Upper lobe of left lung (tissue), 6 donors: Measurements from ENCODE around the gene CEACAM18. TPM values are rescaled to one million over a fixed set of nuclear protein-coding genes. Genes with fewer than 3 reads are reported as not detected.

Experiments
- ATAC-seq, 2 donors: fragments of 200-7000 bp; cut with Tn5 transposase; one replicate each; pipeline ENCODE4 v1.9.1; 2022; ENCODE audit warnings: mild to moderate bottlenecking in 2 of 2, moderate library complexity in 2 of 2; ENCODE audit not compliant: low FRiP score in 2 of 2
- DNase-seq, 2 donors: peaks; one replicate each; pipeline ENCODE4 v3.0.0-alpha.2; 2019 to 2020
- H3K27ac ChIP-seq, 4 donors: fragments of 200-600 bp; sonication (generic); one replicate each; pipeline ENCODE4 v1.5.1; 2016 to 2019
- H3K27me3 ChIP-seq, 4 donors: fragments of 200-600 bp; sonication (generic); one replicate each; pipeline ENCODE4 v1.5.1; 2017 to 2019
- H3K36me3 ChIP-seq, 4 donors: fragments of 200-600 bp; sonication (generic); one replicate each; pipeline ENCODE4 v1.5.1; 2016 to 2019
- H3K4me1 ChIP-seq, 4 donors: fragments of 200-600 bp; sonication (generic); one replicate each; pipeline ENCODE4 v1.5.1; 2018 to 2019
- H3K4me3 ChIP-seq, 4 donors: fragments of 200-600 bp; sonication (generic); one replicate each; pipeline ENCODE4 v1.5.1; 2017 to 2019; ENCODE audit warnings: mild to moderate bottlenecking in 2 of 4, moderate library complexity in 1 of 4
- H3K9me3 ChIP-seq, 4 donors: fragments of 200-600 bp; sonication (generic); one replicate each; pipeline ENCODE4 v1.5.1; 2018 to 2019
- CTCF ChIP-seq, 6 experiments: fragments of 450-650 bp in 4 of 6; fragments of 200-600 bp in 2 of 6; sonication (generic) in 2 of 6; IDR thresholded peaks; one replicate each; pipeline ENCODE4 v1.5.1; 2016 to 2019; ENCODE audit warnings: antibody characterized with exemption in 6 of 6
- EP300 ChIP-seq, 4 donors: sonication (generic); formaldehyde crosslinking; IDR thresholded peaks; one replicate each; pipeline ENCODE4 v1.5.1; 2017; ENCODE audit warnings: antibody characterized with exemption in 4 of 4, control low read depth in 2 of 4
- POLR2A ChIP-seq, 4 donors: fragments of 450-650 bp; IDR thresholded peaks; one replicate each; pipeline ENCODE4 v1.5.1; 2016 to 2017; ENCODE audit warnings: antibody characterized with exemption in 4 of 4, mild to moderate bottlenecking in 2 of 4
- POLR2AphosphoS5 ChIP-seq, 2 donors: sonication (generic); formaldehyde crosslinking; IDR thresholded peaks; one replicate each; pipeline ENCODE4 v1.5.1; 2017; ENCODE audit warnings: antibody characterized with exemption in 2 of 2
- WGBS, 2 donors: methylation state at CpG; one replicate each; pipeline ENCODE4 v1.1.5; 2017 to 2018; 5-methylcytosine and 5-hydroxymethylcytosine counted together
- total RNA-seq, 6 donors: library from RNA; depleted of rRNA in 4 of 6; stranded (reverse); fragments of >200 nt in 4 of 6; gene quantifications; one replicate each; pipeline versions ENCODE4 v1.1.0 to v1.2.1, GENCODE V29; 2016 to 2021
- donor health status: DM: no; HTN: no; CAD: no; lungs with moderate emphysema.
- donor health status: DM: no; HTN: yes; CAD: no; lungs with severe emphysema.

The CEACAM18 gene
- total RNA-seq, 6 donors from 2014 or later, result not detected

- 33 to 49% methylated on average over 2 of the region's 2 CpGs for WGBS, 2 donors
- no peaks in the 10 kb centered on the region for H3K9me3 ChIP-seq
- no peaks in the 10 kb centered on the region for H3K27me3 ChIP-seq
- no peaks in the 10 kb centered on the region for H3K36me3 ChIP-seq
- no peak for ATAC-seq
- no peaks in the 10 kb centered on the region for H3K4me1 ChIP-seq
- no peak overlapping the region for H3K27ac ChIP-seq
- TF ChIP-seq EP300 (IDR thresholded peaks at IDR 0.05), result no peak
- no peak for TF ChIP-seq POLR2A (IDR thresholded peaks at IDR 0.05)
- TF ChIP-seq POLR2AphosphoS5 (IDR thresholded peaks at IDR 0.05), result no peak
- TF ChIP-seq CTCF (IDR thresholded peaks at IDR 0.05), result no peak
- no peak overlapping the region for H3K4me3 ChIP-seq
- DNase-seq, result no peak
These were observed 35.6 kb downstream of the CEACAM18 start for GRCh38 chr19:51513968-51514367.

- ATAC-seq (peak in 1 of 2 donors; percentile 49), DNase-seq (no peak)
- Histone ChIP-seq H3K4me3 (no peak overlapping the region), H3K27ac (no peak overlapping the region), H3K4me1 (no peaks in the 10 kb centered on the region), H3K36me3 (no peaks in the 10 kb centered on the region), H3K9me3 (no peaks in the 10 kb centered on the region), H3K27me3 (no peaks in the 10 kb centered on the region)
- 11 to 16% methylated on average over 3 of the region's 3 CpGs for WGBS, 2 donors
- peak; percentile 53 to 67 (median 62) for TF ChIP-seq CTCF (IDR thresholded peaks at IDR 0.05)
- no peak for TF ChIP-seq EP300 (IDR thresholded peaks at IDR 0.05)
- no peak for TF ChIP-seq POLR2A (IDR thresholded peaks at IDR 0.05)
- TF ChIP-seq POLR2AphosphoS5 (IDR thresholded peaks at IDR 0.05), result no peak
These were observed 36.6 kb downstream of the CEACAM18 start for GRCh38 chr19:51514866-51515481.

GRCh38 chr19:51520728-51521127, 42.4 kb downstream of the CEACAM18 start:
- DNase-seq (no peak), ATAC-seq (no peak)
- 27 to 41% methylated on average over 2 of the region's 2 CpGs for WGBS, 2 donors
- H3K36me3 ChIP-seq, result no peaks in the 10 kb centered on the region
- H3K27me3 ChIP-seq, result no peaks in the 10 kb centered on the region
- H3K9me3 ChIP-seq, result no peaks in the 10 kb centered on the region
- TF ChIP-seq POLR2A (IDR thresholded peaks at IDR 0.05) (no peak), POLR2AphosphoS5 (IDR thresholded peaks at IDR 0.05) (no peak), CTCF (IDR thresholded peaks at IDR 0.05) (no peak), EP300 (IDR thresholded peaks at IDR 0.05) (no peak)
- H3K4me3 ChIP-seq, result no peak overlapping the region
- no peak overlapping the region for H3K27ac ChIP-seq
- no peaks in the 10 kb centered on the region for H3K4me1 ChIP-seq

- Histone ChIP-seq H3K4me3 (no peak overlapping the region), H3K36me3 (no peaks in the 10 kb centered on the region), H3K27me3 (no peaks in the 10 kb centered on the region), H3K27ac (no peak overlapping the region), H3K9me3 (no peaks in the 10 kb centered on the region), H3K4me1 (no peaks in the 10 kb centered on the region)
- TF ChIP-seq POLR2AphosphoS5 (IDR thresholded peaks at IDR 0.05) (no peak), POLR2A (IDR thresholded peaks at IDR 0.05) (no peak), EP300 (IDR thresholded peaks at IDR 0.05) (no peak), CTCF (IDR thresholded peaks at IDR 0.05) (no peak)
- WGBS, 2 donors, result 80 to 83% methylated on average over 2 of the region's 2 CpGs
- ATAC-seq (no peak), DNase-seq (no peak)
These were observed 43.0 kb downstream of the CEACAM18 start for GRCh38 chr19:51521357-51521756.

GRCh38 chr19:51521781-51522180, 43.4 kb downstream of the CEACAM18 start:
- Histone ChIP-seq H3K27me3 (no peaks in the 10 kb centered on the region), H3K27ac (no peak overlapping the region), H3K36me3 (no peaks in the 10 kb centered on the region), H3K4me1 (no peaks in the 10 kb centered on the region), H3K9me3 (no peaks in the 10 kb centered on the region), H3K4me3 (no peak overlapping the region)
- no peak for DNase-seq
- no peak for ATAC-seq
- 50 to 61% methylated on average over 2 of the region's 2 CpGs for WGBS, 2 donors
- no peak for TF ChIP-seq POLR2AphosphoS5 (IDR thresholded peaks at IDR 0.05)
- no peak for TF ChIP-seq CTCF (IDR thresholded peaks at IDR 0.05)
- TF ChIP-seq POLR2A (IDR thresholded peaks at IDR 0.05), result no peak
- no peak for TF ChIP-seq EP300 (IDR thresholded peaks at IDR 0.05)
